VCaP (cell line): ENCODE data around the gene KLF6.

ENCODE experiments used
- H3K27ac ChIP-seq: fragments of 450-650 bp; 2 replicates; pipeline ENCODE4 v1.5.1; 2017
- TF ChIP-seq, protein P1 (sequence below): fragments of 450-650 bp; conservative IDR thresholded peaks from 2 replicates; pipeline ENCODE4 v1.5.1; 2017; ENCODE audit warnings: mild to moderate bottlenecking, moderate library complexity

Gene KLF6

DNA sequence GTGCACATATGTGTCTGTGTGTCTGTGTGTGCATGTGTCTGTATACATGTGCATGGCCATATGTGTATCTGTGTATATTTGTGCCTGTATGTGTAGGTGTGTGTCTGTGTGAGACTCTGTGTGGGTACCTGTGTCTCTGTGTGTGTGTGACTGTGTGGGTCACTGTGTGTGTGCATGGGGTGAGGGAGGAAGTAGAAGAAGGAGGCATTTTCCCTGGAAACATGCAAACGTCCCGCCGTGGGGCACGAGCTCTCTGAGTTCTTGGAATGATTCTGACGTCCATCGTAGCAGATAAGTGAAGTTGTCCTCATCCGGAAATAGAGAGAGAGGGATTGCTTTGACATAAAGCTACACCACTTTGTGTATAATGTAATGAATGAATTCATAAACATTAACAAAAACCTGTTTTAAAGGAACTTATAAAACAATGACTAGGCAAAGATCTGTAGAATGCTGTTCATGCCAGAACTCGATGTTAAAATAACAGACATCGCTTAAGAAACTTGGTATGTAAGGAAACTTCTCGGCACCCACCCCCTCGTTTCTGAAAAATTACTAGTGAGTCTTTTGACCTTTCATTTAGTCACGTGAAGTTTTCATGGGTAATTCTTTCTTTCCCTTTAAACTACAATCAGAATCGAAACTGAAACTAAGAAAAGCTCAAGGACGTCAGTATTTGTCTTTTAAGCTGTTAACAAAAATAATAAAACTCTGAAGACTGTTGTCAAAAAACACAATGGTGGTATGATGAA lies 43.6 kb upstream of the KLF6 start:
- H3K27ac ChIP-seq = peak overlapping the region; percentile 64
- TF ChIP-seq, protein P1, sequence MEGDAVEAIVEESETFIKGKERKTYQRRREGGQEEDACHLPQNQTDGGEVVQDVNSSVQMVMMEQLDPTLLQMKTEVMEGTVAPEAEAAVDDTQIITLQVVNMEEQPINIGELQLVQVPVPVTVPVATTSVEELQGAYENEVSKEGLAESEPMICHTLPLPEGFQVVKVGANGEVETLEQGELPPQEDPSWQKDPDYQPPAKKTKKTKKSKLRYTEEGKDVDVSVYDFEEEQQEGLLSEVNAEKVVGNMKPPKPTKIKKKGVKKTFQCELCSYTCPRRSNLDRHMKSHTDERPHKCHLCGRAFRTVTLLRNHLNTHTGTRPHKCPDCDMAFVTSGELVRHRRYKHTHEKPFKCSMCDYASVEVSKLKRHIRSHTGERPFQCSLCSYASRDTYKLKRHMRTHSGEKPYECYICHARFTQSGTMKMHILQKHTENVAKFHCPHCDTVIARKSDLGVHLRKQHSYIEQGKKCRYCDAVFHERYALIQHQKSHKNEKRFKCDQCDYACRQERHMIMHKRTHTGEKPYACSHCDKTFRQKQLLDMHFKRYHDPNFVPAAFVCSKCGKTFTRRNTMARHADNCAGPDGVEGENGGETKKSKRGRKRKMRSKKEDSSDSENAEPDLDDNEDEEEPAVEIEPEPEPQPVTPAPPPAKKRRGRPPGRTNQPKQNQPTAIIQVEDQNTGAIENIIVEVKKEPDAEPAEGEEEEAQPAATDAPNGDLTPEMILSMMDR = no peak

DNA sequence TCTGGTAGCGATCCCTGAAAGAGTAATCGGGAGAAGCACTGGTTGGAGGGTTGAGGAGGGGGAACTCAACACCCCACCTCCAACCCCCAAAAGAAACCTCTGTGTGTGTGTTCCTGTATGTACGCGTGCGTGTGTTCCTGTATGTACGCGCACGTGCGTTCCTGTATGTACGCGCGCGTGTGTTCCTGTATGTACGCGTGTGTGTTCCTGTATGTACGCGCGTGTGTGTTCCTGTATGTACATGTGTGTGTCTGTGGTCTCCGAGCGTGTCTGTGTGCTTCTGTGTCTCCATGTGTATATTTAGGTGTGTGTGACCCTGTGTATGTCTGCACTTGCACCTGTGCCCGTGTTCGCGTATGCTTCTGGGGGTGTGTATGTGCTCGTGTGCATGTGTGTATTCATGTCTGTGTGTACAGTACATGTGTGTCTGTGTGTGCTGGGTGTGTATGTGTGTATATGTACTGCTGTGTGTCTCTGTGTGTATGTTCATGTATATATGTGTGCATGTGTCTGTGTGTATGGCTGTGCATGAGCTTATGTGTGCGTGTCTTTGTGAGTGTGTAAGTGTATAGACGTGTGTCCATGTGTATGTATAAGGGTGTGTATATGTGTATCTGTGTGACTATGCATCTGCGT lies 42.9 kb upstream of the KLF6 start:
- TF ChIP-seq, protein P1 = no peak
- peak overlapping the region; percentile 64 for H3K27ac ChIP-seq

DNA sequence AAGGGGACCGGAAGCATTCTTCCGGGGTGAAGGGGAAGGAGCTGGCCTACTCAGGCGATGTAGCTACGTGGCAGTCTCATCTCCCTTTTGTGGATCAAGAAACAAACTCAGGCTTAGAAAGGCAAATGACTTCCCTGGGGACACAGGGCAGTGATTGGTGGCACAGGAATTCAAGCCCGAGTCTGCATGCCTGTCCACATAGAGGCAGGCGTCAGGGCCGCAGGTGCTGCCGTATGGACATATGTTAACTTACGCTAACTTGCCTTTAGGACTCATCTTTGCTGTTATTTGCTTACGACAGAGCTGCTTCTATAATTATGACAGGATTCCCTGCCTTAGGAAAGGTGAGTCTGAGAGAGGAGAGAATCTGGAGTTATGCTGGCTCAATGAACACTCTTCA lies 42.3 kb upstream of the KLF6 start:
- H3K27ac ChIP-seq = no peak overlapping the region
- TF ChIP-seq, protein P1 = no peak

DNA sequence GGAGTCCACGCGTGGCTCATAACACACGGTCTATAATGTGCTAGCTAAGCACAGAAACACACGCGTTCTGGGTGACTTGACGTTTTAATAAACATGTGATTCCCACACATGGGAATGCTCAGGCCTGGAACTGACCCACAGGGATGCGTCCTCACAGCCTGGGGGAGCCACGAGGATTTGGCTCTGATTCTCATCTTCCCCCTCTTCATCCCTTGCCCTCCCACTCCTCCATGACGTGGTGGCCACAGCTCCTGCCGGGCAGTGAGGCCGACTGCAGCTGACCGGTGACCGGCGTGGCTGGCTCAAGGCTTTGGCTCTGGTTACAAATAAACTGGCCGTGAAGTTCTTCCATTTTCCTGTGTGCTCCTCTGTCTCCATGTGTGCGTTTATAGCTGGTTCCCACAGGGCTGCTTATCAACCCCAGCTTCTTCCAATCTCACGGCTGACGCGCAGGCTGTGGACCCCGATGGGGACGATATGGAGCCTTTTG lies 40.9 kb upstream of the KLF6 start:
- no peak overlapping the region for H3K27ac ChIP-seq
- TF ChIP-seq, protein P1 = no peak

DNA sequence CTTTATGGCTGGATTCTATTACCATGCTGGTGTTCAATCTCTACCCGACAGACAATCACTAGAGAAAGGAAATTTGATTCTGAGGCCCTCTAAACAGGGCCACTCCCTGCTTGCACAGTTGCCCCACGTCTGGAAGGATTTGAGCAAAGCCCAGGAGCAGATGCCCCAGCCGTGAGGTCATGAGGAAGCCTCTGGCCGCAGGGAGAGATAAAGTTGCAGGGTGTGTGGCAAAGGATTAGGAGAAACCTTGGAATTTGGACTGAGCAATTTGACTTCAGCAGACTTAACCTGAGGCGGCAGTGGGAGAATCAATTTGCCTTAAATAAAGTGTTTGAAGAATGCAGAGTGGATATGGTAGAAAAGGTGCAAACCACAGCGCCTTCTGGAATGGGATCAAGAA lies 40.2 kb upstream of the KLF6 start:
- H3K27ac ChIP-seq = no peak overlapping the region
- TF ChIP-seq, protein P1 = no peak

DNA sequence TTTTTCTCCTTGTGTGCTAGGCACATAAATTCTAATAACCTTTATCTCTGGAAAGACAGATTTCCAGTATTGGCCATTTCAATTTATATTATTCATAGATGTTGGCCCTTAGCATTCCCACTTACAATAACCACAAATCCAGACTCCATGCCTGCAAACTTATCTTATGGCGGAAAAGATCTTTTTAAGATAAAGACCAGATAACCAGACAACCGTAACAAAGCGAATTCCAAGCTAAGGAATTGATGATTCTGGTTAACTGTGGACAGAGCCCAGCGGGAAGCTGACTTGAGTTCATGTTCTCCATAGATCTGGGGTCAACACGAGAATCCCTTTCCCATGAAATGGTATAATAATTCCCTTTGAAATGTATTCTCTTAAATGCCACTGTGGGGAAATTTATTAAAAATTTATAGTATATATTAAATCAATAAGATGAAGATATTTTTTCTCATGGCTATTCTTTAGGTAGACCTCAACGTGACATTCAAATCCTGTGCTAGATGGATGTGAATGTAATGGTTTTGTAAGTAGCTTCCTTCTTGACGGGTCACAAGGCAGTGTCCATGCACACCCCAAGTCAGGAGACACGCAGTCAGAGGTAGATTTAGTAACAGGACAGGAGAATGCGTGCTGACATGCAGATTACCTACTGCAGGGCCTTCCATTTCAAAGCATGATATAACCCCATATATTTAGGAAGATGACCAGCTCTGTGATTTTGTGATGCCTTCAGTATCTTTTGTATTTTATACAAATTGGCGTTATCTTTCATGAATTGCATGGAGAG lies 37.7 kb upstream of the KLF6 start:
- H3K27ac ChIP-seq = no peak overlapping the region
- TF ChIP-seq, protein P1 = no peak

DNA sequence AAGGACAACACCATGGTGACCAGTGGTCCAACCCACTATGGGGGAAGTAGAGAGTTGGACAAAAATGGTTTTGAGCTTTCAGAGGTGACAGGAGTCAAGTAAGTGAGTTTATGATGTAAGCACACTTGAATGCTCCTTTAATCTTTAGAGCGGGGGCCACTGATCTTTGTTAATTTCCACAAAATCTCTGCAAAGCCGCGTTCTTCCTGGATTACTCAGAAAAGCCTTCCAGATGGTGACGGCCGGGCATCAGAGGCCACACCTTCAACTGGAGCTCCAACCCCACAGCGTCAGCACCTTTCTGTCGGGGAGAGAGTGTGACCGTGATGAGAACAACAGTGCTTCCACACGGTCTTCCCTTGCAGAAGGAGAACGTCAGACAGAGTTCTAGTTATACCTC lies 35.2 kb upstream of the KLF6 start:
- H3K27ac ChIP-seq = no peak overlapping the region
- TF ChIP-seq, protein P1 = no peak
